ENCODE data around the gene KCNC1. TPM values are rescaled to one million over a fixed set of nuclear protein-coding genes. Genes with fewer than 3 reads are reported as not detected.

KCNC1 gene
- total RNA-seq, 1 donor from 2014 or later, result not detected

DNA sequence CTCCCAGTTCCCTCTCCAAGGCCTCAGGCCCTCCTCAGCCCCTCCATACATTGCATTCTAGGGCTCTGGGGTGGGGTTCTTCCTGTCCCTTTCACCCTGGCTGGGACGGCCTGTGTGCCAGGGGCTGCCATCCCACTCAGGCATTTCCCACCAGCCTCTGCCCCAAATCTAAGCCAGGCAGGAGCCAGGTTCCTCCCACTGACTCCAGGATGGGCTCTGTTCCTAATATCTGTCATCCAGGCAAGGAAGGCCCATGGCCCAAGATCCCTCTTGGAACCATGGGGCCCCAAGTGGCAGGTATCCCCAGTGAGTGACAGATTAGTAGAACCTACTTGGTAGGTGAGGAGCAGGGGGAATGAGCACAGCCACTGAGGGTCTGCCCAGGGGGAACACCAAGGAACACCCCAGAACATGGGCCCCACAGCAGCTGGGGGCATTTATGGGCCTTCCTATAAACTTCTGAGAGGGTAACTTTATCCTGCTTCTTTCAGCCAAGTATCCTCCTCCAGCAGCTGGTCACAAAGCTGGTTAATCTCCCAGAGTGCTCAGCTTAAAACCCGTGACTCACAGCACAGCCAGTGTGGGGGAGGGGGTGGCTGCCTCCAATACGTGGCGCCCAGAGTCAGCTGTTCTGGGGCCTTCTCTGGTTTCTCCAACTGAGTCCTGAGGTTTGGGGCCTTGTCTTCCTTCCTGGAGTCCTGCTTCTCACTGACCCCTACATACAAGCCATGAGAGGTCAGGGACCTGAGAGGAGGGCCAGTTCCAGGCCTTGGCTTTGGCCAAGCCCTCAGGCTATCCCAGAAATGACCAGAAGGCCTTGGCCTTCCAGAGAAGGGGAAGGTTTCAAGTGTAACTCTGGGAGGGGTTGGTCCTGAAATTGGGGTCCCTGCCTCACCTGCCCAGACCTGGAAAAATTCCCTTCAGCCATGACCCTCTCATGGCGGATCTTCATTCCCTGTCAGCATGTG is 35.1 kb upstream of the KCNC1 start:
- Mint-ChIP-seq H3K27ac (no peak overlapping the region), H3K4me3 (ENCODE audit: low read depth) (no peak overlapping the region), H3K36me3 (ENCODE audit: low read depth) (no peaks in the 10 kb centered on the region), H3K27me3 (ENCODE audit: low read depth) (peaks cover 26% of the 10 kb centered on the region), H3K9me3 (no peaks in the 10 kb centered on the region), H3K4me1 (ENCODE audit: low read depth) (no peaks in the 10 kb centered on the region)
- DNase-seq (ENCODE audit: low spot score), result no peak
- intact Hi-C loops (cut with micrococcal nuclease), result no loop called here

DNA sequence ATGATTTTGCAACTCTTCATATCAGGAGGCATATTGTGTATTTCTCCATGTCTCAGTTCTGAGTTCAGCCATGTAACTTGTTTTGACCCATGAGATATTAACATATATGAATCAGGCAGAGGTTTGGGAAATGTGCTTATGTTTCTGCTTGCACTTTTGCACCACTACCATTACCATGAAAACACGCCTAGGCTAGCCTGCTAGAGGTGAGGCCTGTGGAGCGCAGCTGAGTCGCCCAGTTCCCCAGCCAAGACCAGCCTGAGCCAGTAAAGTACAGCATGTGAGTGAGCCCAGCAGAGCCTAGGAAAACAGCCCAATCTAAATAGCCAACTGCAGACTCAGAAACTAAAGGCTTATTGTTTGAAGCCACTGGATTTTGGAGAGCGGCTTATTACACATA is 33.6 kb upstream of the KCNC1 start:
- Mint-ChIP-seq H3K4me1 (ENCODE audit: low read depth) (no peaks in the 10 kb centered on the region), H3K36me3 (ENCODE audit: low read depth) (no peaks in the 10 kb centered on the region), H3K4me3 (ENCODE audit: low read depth) (no peak overlapping the region), H3K27ac (no peak overlapping the region), H3K27me3 (ENCODE audit: low read depth) (peaks cover 16% of the 10 kb centered on the region), H3K9me3 (no peaks in the 10 kb centered on the region)
- DNase-seq (ENCODE audit: low spot score), result no peak
- intact Hi-C loops (cut with micrococcal nuclease), result no loop called here

DNA sequence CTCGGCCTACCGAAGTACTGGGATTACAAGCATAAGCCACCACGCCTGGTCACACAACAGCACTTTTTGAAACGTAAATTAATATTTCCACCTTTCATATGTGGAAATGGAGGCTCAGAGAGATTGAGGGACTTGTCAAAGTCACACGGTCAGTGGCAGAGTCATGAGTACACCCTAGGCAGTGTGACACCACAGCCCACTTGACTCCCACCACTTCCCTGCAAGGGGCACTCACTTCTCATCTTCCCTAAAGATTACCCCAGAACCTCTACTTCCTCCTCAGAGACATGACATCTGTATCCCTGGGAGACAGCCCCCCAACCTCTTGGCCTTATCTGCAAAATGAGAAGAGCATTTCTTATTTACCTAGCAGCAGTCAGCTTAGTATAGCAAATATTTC is 31.7 kb upstream of the KCNC1 start:
- Mint-ChIP-seq H3K9me3 (no peaks in the 10 kb centered on the region), H3K4me1 (ENCODE audit: low read depth) (no peaks in the 10 kb centered on the region), H3K27me3 (ENCODE audit: low read depth) (peaks cover 2% of the 10 kb centered on the region), H3K4me3 (ENCODE audit: low read depth) (no peak overlapping the region), H3K27ac (no peak overlapping the region), H3K36me3 (ENCODE audit: low read depth) (no peaks in the 10 kb centered on the region)
- no peak for DNase-seq (ENCODE audit: low spot score)
- intact Hi-C loops (cut with micrococcal nuclease), result no loop called here

DNA sequence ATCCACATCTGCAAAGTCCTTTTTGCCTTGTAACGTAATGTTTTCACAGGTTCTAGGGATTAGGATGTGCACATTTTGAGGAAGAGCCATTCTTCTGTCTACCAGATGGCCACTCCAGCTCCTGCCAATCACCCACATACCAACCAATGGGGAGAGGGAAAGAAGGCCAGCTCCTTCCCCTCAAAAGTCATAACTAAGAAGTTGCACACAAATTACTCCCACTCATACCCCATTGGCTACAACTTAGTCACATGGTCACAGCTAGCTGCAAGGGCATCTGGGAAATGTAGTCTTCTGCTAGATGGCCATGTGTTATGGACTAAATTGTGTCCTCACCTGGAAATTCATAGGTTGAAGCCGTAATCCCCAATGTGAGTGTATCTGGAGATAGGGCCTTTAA is 30.6 kb upstream of the KCNC1 start:
- Mint-ChIP-seq H3K9me3 (no peaks in the 10 kb centered on the region), H3K4me1 (ENCODE audit: low read depth) (no peaks in the 10 kb centered on the region), H3K4me3 (ENCODE audit: low read depth) (no peak overlapping the region), H3K27me3 (ENCODE audit: low read depth) (no peaks in the 10 kb centered on the region), H3K27ac (no peak overlapping the region), H3K36me3 (ENCODE audit: low read depth) (no peaks in the 10 kb centered on the region)
- intact Hi-C loops (cut with micrococcal nuclease), result no loop called here
- DNase-seq (ENCODE audit: low spot score), result no peak

DNA sequence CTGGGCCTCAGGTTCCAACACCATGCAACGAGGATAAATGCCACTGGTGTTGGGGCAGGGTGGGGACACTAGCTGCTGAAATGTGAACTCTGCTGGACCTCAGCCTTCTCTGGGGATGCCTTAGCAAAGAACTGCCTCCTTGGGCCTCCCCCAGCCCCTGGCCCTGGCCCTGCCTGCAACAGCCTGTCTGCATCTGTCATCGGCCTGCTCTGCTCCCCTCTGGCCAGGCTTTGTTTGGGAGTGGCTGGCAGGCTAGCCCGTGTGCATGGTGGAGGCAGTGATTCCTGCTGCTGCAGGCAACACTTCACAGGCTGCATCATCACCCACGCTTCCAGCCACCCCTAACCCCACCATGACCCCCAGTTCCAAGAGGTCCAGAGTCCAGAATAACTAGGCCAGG is 26.8 kb upstream of the KCNC1 start:
- Mint-ChIP-seq H3K36me3 (ENCODE audit: low read depth) (no peaks in the 10 kb centered on the region), H3K27me3 (ENCODE audit: low read depth) (peaks cover 4% of the 10 kb centered on the region), H3K4me1 (ENCODE audit: low read depth) (no peaks in the 10 kb centered on the region), H3K4me3 (ENCODE audit: low read depth) (no peak overlapping the region), H3K9me3 (no peaks in the 10 kb centered on the region), H3K27ac (no peak overlapping the region)
- intact Hi-C loops (cut with micrococcal nuclease), result no loop called here
- no peak for DNase-seq (ENCODE audit: low spot score)

DNA sequence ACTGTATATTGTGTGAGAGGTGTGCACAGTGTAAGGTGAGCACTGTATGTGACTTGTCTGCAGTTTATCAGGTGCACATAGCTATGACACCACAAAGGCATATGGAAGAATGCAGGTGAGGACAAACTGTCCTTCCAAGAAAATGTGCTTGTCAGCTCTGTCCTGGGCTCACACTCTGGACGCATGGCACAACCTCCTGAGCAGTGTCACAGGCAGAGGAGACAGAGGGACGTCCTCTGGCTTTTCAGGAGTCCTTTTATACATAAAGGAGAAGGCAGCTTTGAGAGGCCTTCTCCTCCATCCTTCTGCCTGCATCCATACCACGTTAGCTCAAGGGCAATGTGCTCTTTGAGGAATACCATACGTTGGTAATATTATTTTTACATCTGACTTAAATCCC is 22.7 kb upstream of the KCNC1 start:
- intact Hi-C loops (cut with micrococcal nuclease), result no loop called here
- H3K9me3 Mint-ChIP-seq, result no peaks in the 10 kb centered on the region
- no peak overlapping the region for H3K4me3 Mint-ChIP-seq (ENCODE audit: low read depth)
- H3K27ac Mint-ChIP-seq, result no peak overlapping the region
- no peak for DNase-seq (ENCODE audit: low spot score)
- no peaks in the 10 kb centered on the region for H3K36me3 Mint-ChIP-seq (ENCODE audit: low read depth)
- peaks cover 7% of the 10 kb centered on the region for H3K27me3 Mint-ChIP-seq (ENCODE audit: low read depth)
- H3K4me1 Mint-ChIP-seq (ENCODE audit: low read depth), result no peaks in the 10 kb centered on the region

DNA sequence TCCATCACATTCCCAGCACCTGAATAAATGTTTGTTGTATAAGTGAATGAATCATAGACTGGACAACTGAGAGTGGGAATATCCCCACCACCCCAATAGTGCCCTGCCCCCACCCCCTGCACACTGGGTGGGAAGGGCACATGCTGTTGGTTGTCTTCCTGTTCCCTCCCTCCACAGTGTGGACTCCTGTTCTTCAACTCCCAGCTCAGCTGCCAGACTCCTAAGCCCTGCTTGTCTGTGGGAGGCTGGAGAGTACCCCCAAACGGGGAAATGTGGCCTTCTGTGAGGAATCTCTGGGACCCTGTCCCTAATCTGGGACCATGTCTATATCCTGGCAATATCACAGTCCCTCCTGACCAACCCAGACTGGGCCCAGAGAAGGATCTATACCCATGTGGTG is 20.7 kb upstream of the KCNC1 start:
- Mint-ChIP-seq H3K36me3 (ENCODE audit: low read depth) (no peaks in the 10 kb centered on the region), H3K4me1 (ENCODE audit: low read depth) (no peaks in the 10 kb centered on the region), H3K27ac (no peak overlapping the region), H3K27me3 (ENCODE audit: low read depth) (peaks cover 15% of the 10 kb centered on the region), H3K9me3 (no peaks in the 10 kb centered on the region), H3K4me3 (ENCODE audit: low read depth) (no peak overlapping the region)
- DNase-seq (ENCODE audit: low spot score), result no peak
- intact Hi-C loops (cut with micrococcal nuclease), result no loop called here

DNA sequence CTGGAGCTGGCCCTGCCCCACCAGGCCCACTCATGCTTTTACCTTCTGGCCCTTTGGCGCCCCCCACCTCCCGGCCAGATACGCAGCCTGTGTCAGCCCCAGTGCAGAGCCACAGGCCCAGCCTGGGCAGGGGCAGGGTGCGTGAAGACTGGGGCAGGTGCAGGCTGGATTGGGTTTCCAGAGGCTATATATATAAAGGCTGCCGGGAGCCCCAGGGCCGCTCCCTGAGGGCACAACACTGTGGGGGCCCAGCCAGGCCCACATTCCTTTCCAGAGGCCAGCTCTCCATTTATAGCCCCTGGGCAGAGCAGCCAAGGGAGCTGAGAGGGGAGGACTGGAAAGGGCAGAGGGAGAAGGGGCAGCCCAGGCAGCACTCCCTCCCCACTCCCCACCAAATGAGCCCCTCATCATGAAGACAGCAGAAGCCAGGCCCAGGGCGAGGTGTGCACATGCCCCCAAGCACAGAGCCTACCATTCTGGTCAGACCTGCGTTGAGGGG is 20.2 kb upstream of the KCNC1 start:
- intact Hi-C loops (cut with micrococcal nuclease), result no loop called here
- no peak overlapping the region for H3K4me3 Mint-ChIP-seq (ENCODE audit: low read depth)

DNA sequence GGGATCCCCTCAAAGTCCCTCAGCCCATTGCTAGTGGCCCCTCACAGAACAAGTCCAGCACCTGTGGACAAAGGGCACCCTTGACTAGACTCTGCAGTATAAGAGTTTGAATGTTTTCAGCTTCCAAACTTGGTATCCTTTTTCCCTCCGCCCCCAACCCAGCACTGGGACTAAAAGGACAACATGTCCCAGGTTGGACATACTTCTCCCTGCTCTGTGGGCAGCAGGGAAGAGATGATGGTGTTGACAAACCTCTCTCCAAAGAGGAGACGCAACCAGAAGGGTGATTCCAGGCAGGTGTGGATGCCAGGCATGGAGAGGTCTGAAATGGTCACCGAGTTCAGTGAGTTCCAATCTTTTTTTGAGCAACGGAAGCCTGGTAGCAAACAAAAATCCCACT is 19.7 kb upstream of the KCNC1 start:
- Mint-ChIP-seq H3K27me3 (ENCODE audit: low read depth) (peaks cover 18% of the 10 kb centered on the region), H3K27ac (no peak overlapping the region), H3K36me3 (ENCODE audit: low read depth) (no peaks in the 10 kb centered on the region), H3K4me3 (ENCODE audit: low read depth) (no peak overlapping the region), H3K4me1 (ENCODE audit: low read depth) (no peaks in the 10 kb centered on the region), H3K9me3 (no peaks in the 10 kb centered on the region)
- intact Hi-C loops (cut with micrococcal nuclease), result no loop called here
- no peak for DNase-seq (ENCODE audit: low spot score)

More for the DNA sequence above, 20.2 kb upstream of the KCNC1 start:
- no peak for DNase-seq (ENCODE audit: low spot score)
- H3K27ac Mint-ChIP-seq, result no peak overlapping the region
- no peaks in the 10 kb centered on the region for H3K36me3 Mint-ChIP-seq (ENCODE audit: low read depth)
- H3K4me1 Mint-ChIP-seq (ENCODE audit: low read depth), result no peaks in the 10 kb centered on the region
- no peaks in the 10 kb centered on the region for H3K9me3 Mint-ChIP-seq
- peaks cover 18% of the 10 kb centered on the region for H3K27me3 Mint-ChIP-seq (ENCODE audit: low read depth)

DNA sequence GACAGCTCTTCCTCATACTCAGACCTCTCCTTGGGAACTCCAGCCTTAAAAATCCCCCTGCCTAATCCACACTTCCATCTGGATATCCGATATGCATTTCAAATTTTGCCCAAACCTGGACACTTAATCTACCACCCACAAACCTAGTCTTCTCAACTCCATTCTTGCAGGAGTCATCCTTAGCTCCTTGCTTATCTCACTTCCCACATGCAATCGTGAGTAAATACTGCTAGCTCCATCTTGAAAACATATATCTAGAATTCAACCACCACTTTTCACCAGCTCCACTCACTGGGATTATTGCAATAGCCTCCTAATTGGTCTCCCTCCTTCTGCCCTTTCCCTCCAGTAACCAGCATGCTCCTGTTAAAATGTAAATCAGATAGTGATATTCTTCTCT is 17.8 kb upstream of the KCNC1 start:
- H3K4me3 Mint-ChIP-seq (ENCODE audit: low read depth), result no peak overlapping the region
- no peaks in the 10 kb centered on the region for H3K4me1 Mint-ChIP-seq (ENCODE audit: low read depth)
- no peak for DNase-seq (ENCODE audit: low spot score)
- H3K9me3 Mint-ChIP-seq, result no peaks in the 10 kb centered on the region
- no peak overlapping the region for H3K27ac Mint-ChIP-seq
- H3K36me3 Mint-ChIP-seq (ENCODE audit: low read depth), result no peaks in the 10 kb centered on the region
- H3K27me3 Mint-ChIP-seq (ENCODE audit: low read depth), result peaks cover 24% of the 10 kb centered on the region
- intact Hi-C loops (cut with micrococcal nuclease), result no loop called here

DNA sequence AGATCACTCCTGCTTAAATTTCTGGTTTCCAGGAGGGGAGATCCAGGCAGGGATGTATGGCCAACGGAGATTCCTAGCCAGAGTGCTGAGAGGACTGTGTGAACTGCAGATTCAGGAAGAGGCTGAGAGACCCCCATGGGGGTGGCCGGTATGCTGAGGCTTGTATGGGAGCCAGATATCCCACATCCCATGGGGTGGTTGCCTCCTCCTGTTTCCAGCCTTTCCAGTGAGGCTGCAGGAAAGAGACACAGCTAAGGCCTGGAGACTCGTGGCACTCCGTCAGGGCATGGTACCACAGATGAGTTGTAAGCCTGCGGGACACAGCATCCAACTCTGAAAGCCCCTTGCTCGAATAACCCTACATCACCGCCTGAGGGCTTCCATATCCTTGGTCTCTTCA is 16.6 kb upstream of the KCNC1 start:
- no peaks in the 10 kb centered on the region for H3K4me1 Mint-ChIP-seq (ENCODE audit: low read depth)

DNA sequence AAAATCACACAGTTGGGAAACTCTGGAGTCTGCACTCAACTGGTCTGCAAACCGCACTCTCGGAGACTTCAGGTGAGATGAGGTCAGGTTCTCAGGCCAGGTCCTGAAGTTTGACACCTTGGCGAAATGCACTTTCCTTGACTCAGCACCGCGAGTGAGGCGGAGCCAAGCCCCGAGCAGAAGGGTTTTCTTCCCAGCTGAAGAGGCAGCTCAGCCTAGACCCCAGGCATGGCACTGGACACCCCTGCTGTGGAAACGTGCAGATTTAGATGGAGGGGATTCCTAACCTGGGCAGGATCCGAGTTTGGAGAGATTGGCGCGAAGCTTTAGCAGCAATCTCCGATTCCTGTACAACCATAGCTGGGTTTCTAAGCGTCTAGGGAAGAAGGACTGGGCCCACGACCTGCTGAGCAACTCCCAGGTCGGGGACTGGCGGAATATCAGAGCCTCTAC is 16.0 kb upstream of the KCNC1 start:
- Mint-ChIP-seq H3K4me1 (ENCODE audit: low read depth) (no peaks in the 10 kb centered on the region), H3K9me3 (no peaks in the 10 kb centered on the region), H3K36me3 (ENCODE audit: low read depth) (no peaks in the 10 kb centered on the region), H3K27me3 (ENCODE audit: low read depth) (peaks cover 32% of the 10 kb centered on the region), H3K27ac (no peak overlapping the region), H3K4me3 (ENCODE audit: low read depth) (no peak overlapping the region)
- intact Hi-C loops (cut with micrococcal nuclease), result no loop called here
- no peak for DNase-seq (ENCODE audit: low spot score)

More for the DNA sequence above, 16.6 kb upstream of the KCNC1 start:
- Mint-ChIP-seq H3K27ac (no peak overlapping the region), H3K4me3 (ENCODE audit: low read depth) (no peak overlapping the region), H3K27me3 (ENCODE audit: low read depth) (peaks cover 30% of the 10 kb centered on the region), H3K9me3 (no peaks in the 10 kb centered on the region), H3K36me3 (ENCODE audit: low read depth) (no peaks in the 10 kb centered on the region)
- intact Hi-C loops (cut with micrococcal nuclease), result no loop called here
- DNase-seq (ENCODE audit: low spot score), result no peak

Measured in activated T-helper 2 cell treated with anti-CD3 and anti-CD28 coated beads, Interferon-gamma antibody, Interleukin-2, Interleukin-4, amounts not matched to agents 10 μg/mL and 5 μg/mL and 100 μg/mL, durations not matched to agents 14 hours and 24 hours and 36 hours (primary cell).